Activated naive CD4-positive, alpha-beta T cell treated with anti-CD3 and anti-CD28 coated beads, Interleukin-2, amount 50 U/mL, for 16 hours (primary cell): ENCODE measurements around the gene PTPRJ.

ENCODE experiments used
- DNase-seq: peaks from one replicate; pipeline ENCODE4 v3.0.0-alpha.2; 2020

PTPRJ gene

DNA sequence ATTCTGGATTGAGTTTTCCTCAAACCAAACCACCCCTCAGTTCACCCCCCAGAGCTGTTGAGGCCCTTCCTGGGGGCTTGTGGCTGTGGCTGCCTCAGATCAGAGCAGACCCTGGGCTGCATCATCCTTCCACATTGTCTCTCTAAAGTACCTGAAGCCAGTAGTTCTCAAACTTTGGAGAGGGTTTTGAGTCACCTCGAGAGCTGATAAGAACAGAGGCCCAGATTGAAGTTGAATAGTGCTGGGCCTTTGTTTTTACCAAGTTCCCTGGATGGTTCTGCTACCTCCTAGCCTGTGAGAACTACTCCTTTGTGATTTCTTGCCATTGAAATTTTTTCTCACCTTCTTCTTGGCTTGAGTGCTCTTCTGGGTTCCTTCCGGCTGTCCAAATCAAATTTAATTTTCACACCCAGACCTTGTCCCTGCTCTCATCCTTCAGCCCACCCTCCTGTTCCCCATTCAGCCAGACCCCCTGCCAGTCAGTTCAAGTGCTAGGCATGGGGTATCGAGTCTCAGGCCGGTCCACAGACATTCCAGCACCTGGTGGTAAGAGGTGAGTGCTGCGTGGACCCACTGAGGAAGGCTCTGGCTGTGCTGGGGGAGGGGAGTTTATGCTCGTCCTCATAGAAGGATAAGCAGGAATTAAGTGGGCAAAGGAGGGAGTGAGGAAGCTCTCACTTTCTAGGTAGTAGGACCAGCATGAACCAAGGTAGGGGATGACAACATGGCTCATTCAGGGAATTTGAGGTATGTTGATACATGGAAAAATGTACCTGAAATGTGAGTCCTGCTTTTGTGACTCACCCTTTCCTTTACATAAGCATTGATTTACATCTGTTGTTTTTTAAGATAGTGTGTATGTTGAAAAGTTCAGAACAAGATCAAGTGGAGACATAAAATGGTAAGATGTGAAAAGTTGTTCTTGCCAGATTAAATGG is 116.5 kb downstream of the PTPRJ start:
- no peak for DNase-seq

DNA sequence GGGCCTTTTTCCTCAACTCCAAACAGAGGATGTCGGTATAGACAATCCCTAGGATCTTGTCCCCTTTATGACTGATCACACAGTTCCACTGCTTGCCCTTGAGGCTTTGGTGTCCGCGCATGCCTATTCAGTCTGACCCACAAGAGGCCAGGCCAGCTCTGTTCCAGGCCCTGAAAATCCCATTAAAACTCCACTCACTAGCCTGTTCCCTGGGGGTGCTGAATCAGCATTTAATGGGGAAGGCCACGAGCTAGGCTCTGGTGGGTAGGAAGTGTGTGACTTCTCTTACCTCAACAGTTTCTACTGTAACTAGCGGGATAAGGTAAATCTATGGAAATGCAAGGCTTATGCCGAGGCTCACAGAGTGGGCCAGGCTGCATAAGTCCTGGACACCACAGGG is 117.7 kb downstream of the PTPRJ start:
- DNase-seq: no peak

DNA sequence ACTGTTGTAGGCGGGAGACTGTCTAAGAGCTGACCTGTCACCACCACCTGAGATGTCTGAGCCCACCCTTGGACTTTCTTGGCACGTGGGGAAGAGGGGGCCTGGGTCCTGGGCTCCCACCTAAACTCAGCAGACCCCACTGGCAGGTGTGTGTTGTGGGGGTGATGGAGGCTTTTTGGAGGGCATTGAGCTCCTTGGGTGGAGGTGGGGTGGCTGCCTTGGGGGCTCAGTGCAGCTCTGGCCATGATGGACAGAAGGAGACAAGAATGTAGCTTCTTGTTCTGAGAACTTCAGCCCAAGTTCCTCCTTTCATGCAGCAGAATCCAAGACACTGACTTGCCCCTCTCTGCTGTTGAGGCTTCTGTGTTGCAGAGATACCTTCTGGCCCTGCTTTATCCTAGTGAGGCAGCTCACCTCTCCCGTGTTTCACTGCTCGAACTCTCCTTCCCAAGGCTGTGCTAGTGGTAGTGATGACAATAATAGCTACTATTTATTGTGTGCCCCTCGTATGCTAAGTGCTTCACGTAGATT is 119.6 kb downstream of the PTPRJ start:
- no peak for DNase-seq

DNA sequence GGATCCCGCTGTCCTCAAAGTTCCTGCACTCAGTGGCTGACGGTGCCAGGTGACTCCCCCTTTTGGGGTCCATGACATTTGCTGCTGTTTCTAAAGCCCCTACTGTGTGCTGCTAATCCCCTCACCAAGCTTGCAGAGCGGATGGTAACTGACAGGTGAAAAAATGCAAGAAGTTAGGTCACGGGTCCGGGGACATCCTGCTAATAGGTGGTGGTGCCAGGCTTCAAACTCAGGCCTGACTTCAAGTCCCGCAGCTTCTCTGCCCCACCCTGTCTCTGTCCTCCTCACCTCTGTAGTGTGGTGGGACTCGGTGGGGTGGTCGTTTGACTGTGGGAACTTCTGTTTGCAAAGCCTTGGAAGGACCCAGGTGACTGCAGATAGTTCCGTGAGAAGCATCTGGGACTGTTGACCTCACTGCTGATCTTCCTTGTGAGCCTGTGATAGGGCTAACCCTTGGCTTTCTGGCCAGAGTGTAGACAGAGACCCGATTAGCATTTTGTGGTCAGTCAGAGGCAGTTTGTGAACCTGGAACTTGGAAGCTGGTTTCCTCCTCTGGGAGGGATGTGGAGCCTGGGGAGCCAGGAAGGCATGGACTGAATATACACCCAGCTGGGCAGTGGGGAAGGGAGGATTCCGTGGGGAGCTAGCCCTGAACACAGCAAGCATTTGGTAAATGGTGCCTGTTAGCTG is 120.8 kb downstream of the PTPRJ start:
- DNase-seq: no peak

DNA sequence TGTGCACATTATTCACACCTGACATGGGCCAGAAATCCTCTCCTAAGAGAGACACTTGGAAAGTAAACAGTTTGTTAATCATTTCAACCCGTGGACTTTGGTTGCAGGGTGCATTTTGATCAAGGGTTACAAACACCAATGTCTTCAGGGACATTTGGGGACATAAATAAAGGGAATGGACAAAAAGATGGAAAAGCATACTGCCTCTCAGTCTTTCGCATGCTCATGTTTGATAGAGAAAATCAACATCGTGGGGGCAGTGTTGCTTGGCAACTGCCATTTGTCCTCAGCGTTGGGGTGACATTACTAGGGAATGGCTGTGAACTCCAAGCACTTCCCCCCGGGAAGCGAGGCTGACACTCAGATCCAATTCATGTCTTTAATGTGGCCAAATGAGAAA is 121.6 kb downstream of the PTPRJ start:
- no peak for DNase-seq

DNA sequence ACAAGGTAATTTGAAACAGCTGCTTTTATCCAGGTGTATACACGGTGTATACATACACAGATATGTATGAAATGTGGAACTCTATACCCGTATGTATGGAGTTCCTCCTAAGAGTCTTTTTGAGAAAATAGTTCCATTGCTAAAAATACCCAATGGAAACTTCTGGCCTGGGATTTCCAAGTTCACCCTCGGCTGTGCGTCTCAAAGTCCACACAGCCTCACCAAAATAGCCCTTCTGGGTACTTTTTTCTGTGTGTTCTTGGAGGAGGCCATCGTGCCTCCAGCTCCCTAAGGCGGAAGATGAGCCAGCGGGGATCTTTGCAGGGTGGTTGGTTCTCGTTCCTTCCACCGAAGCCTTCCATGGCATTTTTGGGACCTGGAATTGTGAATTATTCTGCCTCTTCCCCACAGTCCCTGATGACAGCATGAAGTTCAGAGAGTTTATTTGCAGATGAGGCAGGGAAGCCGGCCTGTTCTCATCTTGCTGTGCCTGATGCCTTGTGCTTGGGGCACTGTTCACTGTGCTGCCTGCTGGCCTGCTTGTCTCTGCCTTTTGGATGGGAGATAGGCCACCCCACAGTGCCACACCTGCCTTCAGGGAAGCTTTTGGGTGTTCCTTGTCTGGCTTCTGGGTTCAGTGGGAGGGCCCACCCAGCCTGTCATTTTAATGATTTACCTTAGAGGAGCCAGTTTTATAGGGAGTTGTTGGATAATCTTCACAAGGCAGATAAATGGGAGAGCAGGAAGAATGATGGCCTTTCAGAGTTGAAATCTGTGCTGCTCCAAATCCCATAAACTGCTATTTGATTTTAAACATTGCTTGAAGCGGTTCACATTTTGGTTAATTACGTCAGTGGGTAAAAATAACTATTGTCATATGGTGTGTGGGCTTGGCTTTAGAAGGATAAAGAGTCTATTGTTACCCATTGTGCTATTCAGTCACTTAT is 123.5 kb downstream of the PTPRJ start:
- no peak for DNase-seq

DNA sequence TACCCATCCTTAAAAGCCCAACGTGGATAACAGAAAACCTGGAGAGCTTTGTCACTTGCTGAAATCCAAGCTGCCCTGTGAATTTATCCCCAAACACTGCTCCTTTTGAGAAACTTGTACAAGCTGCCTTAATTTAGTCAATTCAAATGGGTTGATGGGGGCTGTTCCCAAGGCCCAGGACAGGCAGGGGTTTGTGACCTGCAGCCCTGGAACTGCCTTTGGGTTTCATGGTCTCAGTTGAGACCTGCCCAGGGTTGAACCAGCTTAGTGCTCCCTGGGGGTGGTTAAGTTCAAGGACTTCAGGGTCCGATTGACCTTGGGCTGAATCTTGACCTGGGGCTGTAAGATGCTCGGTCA is 124.2 kb downstream of the PTPRJ start:
- DNase-seq: no peak

DNA sequence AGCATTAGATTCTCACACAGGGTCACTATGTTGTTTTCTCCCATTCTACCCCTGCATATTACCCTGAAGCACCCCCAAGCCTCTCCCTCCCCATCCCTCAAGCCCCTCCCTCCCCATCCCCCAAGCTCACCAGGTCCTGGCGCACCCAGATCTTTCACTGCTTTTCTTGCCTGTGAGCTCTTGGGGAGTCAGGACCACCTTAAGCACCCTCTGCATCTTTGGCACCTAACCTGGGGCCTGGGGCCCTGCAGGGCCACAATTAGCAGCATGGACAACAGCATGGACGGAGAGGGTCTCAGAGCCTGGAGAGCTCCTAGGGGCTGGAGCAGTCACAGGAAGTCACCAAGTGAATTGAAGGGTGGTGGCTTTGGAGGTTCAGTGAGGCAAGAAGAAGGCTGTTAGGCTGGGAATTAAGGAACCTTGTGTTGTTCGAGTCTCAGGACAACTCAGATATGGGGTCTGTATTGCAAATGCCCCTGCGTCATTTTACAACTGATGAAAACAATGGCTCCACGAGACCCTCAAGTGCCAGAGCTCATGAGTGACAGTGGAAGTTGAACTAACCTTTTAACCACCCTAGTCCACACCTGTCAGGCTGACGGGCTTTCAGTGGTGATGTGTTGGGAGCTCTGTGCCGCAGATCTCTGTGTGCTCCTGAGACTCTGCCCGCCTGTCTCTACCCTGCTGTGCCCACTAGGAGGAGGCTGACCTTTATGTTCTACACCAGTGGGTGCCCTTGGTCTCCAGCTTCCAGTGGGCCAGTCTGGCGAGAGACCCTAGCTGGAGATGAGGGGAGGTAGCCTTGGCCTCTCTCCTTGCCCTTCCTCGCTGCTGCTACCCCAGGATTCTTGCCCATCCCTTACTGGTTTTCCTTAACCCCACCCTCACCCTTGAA is 125.0 kb downstream of the PTPRJ start:
- DNase-seq: no peak

DNA sequence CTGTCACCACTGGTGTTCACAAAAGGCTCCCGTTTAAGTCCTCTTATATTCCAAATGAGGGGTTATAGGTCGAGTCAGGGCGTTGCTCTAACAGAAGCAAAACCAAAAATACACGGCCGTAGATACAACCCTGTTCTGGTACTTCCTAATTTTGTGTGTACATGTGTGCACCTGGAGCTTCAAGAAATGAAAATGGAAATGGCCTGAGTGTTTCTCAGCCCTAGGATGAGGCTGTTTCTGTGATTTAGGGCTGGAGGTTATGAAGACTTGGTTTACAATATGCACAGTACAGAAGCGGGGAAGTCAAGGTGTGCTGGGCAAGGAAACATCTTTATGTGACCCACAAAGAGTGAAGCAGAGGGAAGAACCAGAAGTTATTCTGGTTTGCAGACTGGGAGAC is 125.8 kb downstream of the PTPRJ start:
- DNase-seq: no peak

DNA sequence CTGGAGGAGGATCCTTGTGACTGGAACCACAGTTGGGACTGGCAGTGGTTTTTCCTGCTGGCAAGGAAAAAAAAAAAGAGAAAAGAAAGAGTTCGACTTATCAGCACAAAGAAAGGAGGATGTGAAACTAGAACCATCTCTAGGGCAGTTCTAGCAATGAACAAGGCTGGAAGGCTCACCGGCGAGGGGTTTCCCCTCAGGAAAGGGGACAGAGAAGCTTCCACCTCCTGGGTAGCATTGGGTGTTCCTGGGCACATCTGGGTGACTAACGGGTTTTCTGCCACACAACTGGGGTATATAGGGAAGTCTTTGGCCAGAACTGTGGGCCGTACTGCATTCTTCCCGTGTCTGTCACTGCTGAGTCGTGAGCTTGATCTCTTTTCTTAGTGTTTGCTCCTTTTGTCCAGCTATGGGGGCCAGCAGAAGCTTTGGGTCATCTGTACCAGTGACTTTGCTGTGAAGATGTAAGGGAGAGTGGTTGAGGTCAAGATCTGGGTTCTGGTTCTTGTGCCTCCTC is 126.9 kb downstream of the PTPRJ start:
- DNase-seq: no peak

DNA sequence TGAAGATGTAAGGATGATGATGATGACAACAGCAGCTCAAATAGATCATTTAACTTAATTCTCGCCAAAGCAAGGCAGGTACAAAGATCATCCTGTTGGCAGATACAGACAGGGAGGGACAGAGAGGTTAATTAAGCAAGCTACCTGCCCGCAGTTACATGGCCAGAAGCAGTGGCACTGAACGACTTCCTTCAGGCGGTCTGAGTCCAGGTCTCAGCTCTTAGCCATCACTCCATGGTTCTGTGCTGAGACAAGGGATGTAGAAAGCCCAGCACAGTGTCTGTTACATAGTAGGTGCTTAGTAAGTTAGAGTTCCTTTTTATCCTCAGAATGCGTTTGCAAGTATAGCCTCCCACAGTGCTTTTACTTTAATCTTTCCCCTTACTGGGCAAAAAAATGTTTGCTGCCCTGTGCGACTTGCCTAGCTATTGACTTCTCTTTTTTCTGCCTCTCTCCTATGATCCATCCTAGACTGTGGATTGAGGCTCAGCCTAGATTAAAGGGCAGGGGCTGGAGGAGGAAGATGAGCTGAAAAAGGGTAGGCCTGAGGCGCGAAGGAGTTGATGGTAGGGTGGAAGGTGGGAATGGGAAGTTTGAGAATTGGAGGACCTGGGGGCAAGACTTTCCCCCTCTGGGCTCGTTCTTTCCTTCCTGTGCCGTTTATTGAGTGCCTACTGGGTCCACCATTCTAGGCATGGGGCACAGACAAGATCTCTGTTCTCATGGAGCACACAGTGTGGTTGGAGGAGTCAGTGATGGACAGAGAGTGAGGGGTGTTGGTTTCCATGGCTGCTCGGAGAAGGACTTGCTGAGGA is 128.1 kb downstream of the PTPRJ start:
- no peak for DNase-seq

DNA sequence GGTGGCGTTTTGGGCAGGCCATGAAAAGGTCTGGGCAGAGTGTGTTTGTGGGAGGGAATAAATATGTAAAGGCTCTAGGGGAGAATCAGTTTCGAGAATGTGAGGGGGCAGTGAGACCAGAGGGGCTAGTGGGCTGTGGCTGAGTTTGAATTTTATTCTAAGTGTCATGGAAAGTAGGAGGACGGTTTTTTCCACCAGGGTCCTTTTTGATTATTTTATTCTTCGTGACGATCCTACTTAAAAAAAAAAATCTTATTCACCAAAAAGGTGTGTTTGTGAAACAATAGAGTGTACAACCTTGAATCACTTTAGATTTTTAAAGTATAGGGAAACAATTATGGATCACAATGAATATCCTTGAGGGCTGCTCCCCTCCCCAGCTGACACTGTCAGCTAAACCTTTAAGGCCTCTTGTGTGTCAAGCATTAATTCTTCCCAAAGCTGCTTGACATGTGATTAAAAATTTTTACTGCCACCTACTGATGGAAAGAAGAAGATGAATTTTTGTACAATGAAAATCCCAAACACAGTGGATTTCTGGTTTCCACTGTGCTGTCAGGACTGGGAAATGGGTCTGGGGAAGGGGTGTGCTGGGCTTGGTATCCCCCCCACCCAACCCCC is 128.8 kb downstream of the PTPRJ start:
- no peak for DNase-seq

DNA sequence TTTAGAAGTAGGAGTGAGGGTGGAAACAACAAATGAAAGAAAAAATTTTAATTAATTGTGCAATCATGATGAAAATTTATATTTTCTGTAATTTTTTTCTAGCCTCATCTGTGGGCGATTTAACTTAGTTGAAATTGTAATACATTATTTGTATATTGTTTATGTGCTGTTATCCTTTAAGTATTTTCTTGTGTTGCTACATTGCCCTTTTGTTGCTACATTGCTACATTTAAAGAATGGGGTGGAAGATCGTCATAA is 130.1 kb downstream of the PTPRJ start:
- no peak for DNase-seq

DNA sequence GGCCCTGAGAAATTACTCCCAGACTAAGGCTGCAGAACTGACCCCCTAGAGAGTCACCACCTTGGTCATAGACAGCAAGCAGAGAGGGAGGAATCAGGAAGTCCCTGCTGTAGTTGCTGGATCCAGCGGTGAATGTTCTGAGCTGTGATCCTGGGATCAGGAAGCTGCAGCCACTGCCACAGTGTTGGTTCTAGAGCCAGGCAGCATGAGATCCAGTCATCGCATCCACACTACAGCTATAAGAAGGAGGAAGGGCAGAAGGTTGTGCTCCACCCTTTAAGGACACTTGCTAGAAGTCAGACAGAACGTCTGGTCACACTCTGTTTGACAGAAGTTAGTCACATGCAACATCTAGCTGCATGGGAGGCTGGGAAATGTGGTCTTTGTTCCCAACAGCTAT is 131.5 kb downstream of the PTPRJ start:
- DNase-seq: no peak

DNA sequence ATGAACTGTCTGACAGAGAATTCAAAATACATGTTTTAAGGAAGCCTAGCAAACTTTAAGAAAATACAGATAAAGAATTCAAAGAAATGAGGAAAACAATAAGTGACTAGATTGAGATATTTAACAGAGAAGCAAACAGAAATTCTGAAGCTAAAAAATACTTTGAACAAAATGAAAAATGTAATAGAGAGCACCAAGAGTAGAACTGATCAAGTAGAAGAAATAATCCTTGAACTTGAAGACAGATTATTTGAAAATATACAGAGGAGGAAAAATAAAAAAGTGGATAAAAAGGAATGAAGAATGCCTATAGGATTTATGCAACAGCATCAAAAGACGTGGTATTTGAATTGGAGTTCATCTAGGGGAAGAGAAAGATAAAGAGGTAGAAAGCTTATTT is 134.4 kb downstream of the PTPRJ start:
- DNase-seq: no peak

DNA sequence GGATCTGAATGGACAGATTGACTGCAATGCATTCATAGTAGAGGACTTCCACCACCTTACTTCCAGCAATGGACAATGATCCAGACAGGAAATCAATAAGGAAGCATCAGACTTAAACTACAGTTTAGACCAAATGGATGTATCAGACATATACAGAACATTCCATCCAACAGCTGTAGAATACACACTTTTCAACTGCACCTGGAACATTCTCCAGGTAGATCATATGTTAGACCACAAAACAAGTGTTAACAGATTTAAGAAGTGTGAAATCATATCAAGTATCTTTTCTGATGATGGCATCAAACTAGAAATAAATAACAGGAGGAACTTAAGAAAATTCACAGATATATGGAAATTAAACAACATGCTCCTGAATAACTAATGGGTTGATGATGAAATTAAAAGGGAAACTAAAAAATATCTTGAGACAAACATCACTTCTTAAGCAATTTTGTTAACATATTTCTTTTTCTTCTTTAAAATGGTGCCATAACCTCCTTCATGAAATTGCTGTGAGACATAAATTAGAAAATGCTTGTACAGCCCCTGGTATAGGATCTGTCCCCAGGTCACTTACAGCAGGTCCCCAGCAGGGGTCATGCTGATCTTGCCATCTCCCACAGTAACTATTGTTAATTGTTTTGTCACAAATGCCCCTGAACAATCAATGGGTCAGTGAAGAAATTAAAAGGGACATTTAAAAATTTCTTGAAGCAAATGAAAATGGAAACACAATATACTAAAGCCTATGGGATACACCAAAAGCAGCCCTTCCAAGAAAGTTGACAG is 136.3 kb downstream of the PTPRJ start:
- no peak for DNase-seq

DNA sequence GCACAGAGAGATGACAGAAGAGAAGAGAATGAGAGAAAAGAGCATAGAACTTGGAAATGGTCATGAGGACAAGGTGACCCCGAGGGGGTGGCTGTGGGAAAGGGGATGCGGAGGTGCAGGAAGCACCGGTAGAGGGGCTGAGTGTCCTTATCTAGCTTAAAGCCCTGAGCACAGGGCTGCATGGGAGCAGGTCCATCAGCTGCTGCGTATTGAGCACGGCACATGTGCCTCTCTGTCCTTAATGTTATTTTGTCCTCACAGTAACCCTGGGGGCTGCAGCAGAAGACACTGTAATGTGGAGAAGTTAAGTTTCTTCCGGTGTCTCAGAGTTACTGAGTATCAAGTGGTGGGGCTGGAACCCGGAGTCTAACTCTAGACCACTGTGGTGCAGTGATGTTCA is 141.9 kb downstream of the PTPRJ start:
- no peak for DNase-seq

DNA sequence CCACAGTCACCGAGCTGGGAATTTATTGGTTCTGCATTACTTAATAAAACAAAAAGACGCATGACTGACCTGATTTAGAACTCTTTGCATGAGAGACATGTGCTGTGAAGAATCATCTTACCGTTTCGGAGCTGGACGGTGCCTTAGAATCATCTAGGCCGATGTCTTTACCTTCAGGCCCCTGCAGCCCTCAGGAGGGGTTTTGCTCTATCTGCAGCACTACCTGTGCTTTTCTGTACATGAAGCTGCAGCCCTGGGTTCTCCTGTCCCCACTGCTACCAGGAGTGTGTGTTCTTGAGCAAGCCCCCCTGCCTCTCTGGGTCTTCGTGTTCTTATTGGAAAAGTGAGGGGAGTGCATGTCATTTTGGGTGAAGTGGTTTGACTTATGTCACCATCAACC is 142.3 kb downstream of the PTPRJ start:
- no peak for DNase-seq

DNA sequence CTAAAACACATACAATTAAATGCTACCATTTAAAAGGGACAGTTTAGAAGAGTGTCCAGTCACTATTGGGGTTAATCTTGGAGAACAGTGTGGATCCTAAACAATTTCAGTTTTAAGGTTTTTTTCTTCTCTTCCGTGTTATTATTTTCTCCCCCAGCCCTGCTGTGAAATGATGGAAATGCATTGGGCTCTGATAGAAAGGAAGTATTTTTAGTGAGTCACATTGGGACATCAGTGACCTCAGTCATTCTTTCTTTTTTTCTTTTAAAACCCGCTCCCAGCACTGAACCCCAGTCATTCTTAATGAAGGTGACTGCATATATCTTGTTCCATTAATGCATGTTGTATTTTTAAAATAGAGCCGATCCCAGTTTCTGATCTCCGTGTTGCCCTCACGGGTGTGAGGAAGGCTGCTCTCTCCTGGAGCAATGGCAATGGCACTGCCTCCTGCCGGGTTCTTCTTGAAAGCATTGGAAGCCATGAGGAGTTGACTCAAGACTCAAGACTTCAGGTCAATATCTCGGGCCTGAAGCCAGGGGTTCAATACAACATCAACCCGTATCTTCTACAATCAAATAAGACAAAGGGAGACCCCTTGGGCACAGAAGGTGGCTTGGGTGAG is 143.0 kb downstream of the PTPRJ start:
- no peak for DNase-seq
